Smooth muscle cell of the brain vasculature (primary cell): ENCODE measurements around the gene DMRTC2.
"Not testable (repeated sequence)": the region's sequence is repeated elsewhere in the genome, so short reads cannot be mapped to it uniquely, and the experiment has no call there.

Source experiments
- DNase-seq: peaks from one replicate; pipeline ENCODE4 v3.0.0-alpha.2; 2012; ENCODE audit warnings: low read depth, low spot score

The DMRTC2 gene

DNA sequence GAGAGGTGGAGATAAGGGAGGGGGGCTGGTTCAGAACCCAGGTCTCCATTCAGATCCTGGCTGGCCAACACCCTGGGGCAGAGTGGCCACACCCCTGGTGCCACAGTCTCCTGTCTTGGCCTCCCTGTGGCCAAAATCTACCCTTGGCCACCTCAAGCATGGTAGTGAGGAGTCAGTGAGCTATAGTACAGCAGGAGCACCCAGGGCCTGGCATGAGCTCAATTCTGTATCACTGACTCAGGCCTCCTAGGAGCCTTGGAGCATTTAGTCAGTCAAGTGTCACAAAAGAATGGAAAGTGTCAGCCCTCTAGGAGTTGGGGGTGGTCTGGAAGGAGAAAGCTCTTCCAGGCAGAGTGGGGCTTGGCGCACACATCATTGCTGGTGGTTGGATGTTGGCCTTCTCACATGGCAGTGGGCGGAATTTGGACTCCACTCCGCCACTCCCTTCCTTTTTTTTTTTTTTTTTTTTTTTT, 25.6 kb downstream of the DMRTC2 start:
- DNase-seq, result no peak

- DNase-seq, result no peak
Measured at GRCh38 chr19:41871573-41872383, 26.9 kb downstream of the DMRTC2 start.

DNA sequence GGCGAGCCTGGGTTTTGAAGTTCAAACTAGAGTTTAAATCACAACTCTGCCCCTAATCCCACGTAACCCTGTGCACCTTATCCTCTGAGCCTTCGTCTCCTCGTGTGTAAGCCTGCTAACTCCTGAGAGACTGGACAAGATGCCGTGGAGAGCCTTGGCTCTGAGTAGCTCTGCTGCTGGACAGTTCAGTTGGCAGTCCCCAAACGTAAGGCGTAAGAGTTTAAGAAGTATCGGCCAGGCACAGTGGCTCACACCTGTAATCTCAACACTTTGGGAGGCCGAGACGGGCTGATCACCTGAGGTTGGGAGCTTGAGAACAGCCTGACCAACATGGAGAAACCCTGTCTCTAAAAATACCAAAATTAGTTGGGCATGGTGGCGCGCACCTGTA, 27.5 kb downstream of the DMRTC2 start:
- no peak for DNase-seq

DNA sequence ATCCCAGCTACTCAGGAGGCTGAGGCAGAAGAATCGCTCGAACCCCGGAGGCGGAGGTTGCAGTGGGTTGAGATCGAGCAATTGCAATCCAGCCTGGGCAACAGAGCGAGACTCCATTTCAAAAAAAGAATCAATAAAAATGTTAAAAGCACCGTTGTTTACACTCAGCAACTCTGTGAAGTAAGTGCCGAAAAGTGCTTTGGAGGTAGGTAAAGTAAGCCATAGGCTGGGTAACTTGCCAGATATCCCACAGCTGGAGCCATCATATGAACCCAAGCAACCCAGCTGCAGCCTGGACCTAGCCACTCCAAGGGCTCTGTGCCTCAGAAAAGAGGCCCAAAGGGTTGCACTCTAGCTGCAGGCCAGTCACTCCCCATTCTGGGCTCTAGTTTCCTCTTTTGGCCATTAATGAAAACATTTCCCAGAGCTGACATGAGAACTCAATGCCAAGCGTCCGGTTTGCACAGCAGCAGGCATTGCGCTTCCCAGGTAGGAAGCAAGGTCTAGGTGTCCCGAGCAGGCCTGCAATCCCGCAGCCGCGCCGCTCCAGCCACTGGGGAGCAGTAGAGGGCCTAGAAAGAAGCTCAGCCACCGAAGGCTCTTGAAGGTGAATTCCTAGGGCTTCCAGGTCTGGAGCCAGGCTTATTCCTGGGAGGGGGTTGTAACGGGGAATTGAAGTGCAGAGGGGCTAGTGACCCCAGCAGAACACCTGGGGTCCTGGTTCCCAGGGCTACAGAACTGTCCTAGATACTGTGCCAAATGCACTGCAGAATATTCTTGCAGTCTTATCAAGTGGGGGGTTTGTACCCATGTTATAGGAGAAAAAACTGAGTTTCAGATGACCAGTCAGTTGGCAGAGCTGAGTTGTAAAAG, 28.2 kb downstream of the DMRTC2 start:
- no peak for DNase-seq

DNA sequence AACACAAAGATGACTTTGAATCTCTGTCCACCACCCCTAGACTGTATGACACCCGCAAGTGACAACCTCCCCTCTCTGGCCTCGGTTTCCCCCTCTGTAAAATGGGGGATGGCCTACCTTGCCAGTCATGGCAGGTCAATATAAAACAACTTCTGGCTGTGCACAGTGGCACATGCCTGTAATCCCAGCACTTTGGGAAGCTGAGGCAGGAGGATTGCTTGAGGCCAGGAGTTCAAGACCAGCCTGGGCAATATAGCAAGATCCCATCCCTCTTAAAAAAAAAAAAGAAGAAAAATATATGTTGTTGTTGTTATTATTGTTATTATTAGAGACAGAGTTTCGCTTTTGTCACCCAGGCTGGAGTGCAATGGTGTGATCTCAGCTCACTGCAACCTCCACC, 31.1 kb downstream of the DMRTC2 start:
- not testable (repeated sequence) for DNase-seq

- DNase-seq, result no peak
Measured at GRCh38 chr19:41876847-41877832, 32.3 kb downstream of the DMRTC2 start, which contains the start of gene CD79A. CD79A (plus strand) TSS chr19:41877279; CDS start chr19:41877305, 26 bp downstream.

DNA sequence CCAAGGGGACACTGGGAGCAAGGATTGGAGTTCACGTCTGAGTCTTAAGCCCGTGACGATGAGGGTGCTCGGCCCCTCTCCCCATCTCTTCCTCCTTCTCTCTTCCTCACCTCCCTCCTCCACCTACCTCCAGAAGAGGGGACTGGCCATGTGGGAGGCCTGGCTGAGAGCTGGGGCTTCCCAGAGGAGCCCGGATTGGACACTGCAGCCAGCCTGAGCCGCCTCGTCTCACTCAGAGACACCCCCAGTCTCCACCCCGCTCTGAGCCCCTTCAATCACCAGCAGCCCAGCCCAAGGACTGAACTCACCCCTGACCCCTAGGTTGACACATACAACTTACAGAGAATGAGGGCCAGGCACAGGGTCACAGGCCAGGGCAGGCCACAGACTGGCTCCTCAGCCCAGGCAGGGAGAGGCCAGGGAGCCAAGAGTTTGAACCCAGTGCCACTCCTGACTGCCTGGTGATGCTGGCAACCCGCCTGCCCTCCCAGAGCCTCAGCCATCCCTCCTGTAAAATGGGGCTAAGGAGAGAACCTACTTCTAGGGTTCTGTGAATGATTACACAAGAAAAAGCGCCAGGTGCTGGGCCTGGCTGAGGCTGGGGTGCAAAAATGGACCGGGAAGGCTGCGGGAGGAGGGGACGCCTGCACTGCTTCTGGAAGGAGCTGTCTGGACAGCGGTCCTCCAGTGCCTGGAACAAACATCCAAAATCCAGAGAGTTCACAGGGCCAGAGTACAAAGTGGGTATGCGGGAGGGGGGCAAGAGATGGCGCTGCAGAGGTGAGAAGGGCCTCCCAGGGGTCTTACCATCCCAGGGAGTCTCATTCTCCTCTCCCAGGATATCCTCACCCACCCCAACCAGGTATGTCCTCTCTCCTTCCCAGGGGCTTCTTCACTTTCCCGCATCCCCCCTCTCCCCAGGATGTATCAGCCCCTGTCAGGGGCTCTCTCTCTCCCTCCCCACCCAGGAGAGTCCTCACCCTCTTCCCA, 33.4 kb downstream of the DMRTC2 start:
- no peak for DNase-seq

GRCh38 chr19:41879080-41879479, 34.2 kb downstream of the DMRTC2 start:
- no peak for DNase-seq

DNA sequence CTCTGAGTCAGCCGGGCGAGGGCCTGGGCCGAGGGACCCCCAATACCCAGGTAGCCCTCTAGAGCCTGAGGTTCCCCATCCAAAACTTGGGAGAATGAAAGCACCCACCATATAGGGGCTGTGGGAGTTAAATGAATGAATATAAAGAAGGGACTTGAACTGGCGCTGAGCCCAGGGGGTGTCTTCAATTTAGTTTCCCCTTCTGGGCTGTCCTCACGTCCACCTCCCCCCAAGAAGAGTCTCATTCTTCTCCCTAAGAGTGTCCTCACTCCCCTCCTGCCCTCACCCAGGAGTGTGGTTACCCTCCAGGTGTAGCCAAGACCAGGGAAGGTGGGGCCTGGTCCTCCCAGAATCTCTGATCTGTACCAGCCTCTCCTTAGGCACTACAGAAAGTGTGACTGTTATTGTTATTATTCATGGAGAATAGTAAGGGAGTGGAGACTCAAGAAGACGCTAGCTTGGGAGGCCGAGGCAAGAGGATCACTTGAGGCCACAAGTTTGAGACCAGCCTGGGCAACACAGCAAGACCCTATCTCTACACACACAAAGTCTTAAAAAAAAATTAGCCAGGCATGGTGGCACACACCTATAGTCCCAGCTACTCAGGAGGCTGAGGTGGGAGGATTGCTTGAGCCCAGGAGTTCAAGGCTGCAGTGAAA, 35.0 kb downstream of the DMRTC2 start:
- DNase-seq, result no peak

DNA sequence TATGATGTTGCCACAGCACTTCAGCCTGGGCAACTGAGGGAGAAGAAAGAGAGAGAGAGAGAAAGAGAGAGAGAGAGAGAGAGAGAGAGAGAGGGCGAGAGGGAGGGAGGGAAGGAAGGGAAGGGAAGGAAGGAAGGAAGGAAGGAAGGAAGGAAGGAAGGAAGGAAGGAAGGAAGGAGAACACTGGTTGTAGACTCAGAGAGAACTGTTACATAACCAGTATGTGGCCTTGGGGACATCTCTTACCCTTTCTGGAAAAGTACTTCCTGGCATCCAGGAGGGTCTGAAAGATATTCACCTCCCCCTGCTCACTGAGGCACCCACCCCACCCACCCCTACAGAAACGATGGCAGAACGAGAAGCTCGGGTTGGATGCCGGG, 35.5 kb downstream of the DMRTC2 start:
- DNase-seq, result no peak

DNA sequence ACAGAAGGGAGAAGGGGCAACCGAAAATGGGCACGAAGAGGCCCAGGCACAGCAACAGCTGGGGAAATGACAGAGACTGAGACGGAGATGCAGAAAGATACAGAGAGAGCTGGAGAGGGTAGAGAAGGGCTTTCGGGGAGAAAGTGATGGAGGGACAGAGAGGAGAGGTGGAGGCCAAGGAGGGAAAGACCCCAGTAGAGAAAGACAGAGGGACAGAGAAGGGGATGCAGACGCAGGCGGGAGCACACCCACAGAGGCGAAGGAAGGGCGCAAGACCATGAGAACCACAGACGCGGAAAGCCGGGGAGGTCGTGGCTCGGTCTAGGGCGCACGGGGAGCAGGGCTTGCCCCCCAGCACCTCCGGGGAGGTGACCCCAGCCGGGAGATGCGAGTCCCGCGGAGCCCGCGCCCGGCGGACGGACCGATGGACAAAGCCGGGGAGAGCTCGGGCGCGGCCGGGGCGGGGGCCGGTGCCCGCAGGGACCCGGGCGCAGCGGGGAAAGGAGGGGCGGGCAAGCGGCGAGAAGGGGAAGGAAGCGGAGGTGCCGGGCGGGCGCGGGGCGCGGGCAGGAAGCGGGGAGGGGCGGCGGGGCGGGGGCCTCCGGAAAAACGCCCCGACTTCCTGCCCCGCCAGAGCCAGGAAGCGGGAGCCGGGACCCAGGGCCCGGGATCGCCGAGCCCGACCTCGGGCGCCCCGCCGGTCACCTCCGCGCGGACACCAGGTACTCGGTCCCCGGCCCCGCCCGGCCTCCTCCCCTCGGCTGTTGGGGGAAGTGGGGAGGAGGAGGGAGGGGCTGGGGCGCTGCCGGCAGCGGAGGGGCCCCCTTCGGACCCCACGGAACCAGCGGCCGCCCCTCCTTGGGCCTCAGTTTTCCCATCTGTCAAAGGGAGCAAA, 38.0 kb downstream of the DMRTC2 start, which contains the start of gene ARHGEF1:
Gene ARHGEF1, plus strand, starts transcription at position 617 of the 895 bp plus-strand sequence. CDS start 4,899 bp downstream, outside the sequence.
- DNase-seq, result no peak

DNA sequence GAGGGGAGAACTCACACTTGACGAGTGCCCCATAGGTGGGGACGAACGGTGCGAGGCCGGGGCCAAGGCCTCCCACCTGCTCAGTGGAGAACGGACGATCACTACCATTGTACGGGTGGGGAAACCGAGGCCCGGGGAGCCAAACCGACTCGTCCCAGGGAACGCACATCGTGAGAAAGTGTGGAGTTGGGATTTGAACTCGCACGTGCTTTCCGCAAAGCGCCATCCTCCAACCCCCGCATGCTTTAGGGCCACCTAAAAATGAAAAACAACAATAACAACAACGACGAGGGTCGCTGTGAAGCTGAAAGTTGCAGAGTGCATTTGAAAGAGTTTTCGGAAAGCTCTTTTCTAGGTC, 38.6 kb downstream of the DMRTC2 start:
- DNase-seq, result no peak

DNA sequence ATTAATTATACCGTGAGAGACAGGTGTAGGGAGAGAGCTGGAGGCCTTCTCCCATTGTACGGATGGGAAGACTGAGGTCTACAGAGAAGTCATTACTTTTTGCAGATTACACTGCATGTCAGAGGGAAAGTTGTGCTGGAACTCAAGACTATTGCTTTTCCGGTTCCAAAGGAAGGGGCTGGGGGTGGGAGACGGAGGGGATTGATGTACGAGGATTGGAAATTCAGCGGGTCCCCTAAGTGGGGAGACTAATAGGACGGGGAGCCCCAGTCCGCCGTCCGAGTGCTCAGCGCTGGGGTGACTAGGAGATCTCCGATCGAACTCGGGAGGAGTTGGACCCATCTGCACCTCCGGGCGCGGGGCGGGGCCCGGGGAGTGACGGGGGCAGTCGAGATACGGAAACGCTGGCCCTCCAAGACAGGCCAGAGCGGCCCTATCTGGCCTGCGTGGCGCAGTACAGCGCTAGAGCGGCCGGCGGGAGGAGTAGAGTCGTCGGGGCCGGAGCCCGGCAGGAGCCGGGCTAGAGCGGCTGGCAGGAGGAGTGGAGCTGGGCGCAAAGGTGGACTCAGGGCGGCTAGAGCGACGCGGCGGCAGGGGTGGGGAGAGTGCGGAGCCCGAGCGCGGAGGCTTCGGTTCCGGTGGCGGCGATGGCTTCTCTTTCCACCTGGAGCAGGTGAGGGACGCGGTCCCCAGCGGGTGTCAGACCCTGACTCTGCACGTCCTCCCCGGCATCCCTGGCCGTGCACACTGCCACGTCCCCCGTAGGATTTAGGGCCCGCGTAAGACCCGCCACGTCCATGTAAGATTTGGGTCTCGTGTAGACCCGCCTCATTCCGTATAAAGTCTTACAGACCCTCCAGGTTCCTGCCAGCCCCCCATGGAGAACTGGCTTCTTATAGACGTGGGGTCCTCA, 39.2 kb downstream of the DMRTC2 start:
- DNase-seq, result peak; percentile 83

- no peak for DNase-seq
Measured at GRCh38 chr19:41886761-41887710, 42.2 kb downstream of the DMRTC2 start.

DNA sequence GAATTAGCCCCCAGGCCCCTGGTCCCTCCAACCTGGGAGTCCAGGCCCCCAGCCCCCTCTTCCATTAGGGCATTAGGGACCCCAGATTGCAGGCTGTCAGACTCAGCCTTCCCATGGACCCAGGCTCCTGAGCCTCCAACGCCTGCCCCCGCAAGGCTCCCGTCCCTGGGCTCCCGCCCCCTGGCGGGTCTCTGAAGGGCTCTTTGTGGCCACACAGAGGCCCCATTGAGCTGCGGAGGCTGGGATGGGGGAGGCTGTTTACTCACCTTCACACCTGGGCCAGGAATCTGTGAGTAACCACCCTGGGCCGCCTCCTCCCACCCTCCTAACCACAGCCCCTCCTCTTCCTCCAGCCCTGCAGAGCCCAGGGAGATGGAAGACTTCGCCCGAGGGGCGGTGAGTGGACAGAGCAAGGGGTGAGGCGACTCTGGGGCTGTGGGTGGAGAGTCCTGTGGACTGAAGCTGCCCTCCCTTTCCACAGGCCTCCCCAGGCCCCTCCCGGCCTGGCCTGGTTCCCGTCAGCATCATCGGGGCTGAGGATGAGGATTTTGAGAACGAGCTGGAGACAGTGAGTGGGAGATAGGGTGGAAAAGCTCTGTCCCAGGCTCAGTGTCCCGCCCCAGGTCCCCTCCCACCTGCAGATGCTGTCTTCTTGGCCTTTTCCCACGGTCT, 43.0 kb downstream of the DMRTC2 start:
- no peak for DNase-seq

- DNase-seq, result no peak
Measured at GRCh38 chr19:41888926-41889325, 44.1 kb downstream of the DMRTC2 start.
